Right lobe of liver (tissue), 4 donors: ENCODE results near the gene DES.

Source experiments
- CTCF ChIP-seq, 4 donors: fragments of 200-600 bp in 3 of 4; fragments of 450-650 bp in 1 of 4; IDR thresholded peaks; one replicate each; pipeline versions ENCODE4 v1.5.1 to v1.8.0; 2016 to 2022; ENCODE audit warnings: antibody characterized with exemption in 4 of 4, mild to moderate bottlenecking in 2 of 4
- POLR2A ChIP-seq: fragments of 450-650 bp; IDR thresholded peaks from one replicate; pipeline ENCODE4 v1.6.1; 2017; ENCODE audit warnings: antibody characterized with exemption, mild to moderate bottlenecking
- donor health status: DM: no; HTN: no; CAD: no.
- donor health status: DM: no; HTN: no; CAD: no.
- donor health status: DM: no; HTN: yes; CAD: no.

- TF ChIP-seq CTCF (IDR thresholded peaks at IDR 0.05) (no peak), POLR2A (no peak)
These were observed 11.9 kb downstream of the DES start for GRCh38 chr2:219429958-219430606.
